Panc1 (cell line): ENCODE data around the gene TAF11. TPM values are rescaled to one million over a fixed set of nuclear protein-coding genes. Genes with fewer than 3 reads are reported as not detected.
A peak's percentile ranks its signal among the peaks of the same experiment; 100 is the strongest.

Source experiments
- ATAC-seq: fragments of 200-7000 bp; cut with Tn5 transposase; 2 replicates; pipeline ENCODE4 v1.9.1; 2020; ENCODE audit warnings: mild to moderate bottlenecking, moderate library complexity
- BruUV-seq: library from RNA; stranded (reverse); fragments of 400-500 nt; replicated peaks from 2 replicates; lab custom pipeline; 2021; lab: Mats Ljungman, UMichigan
- CTCF ChIA-PET: fragments of 300-600 bp; sonication (Branson Sonifier 250); formaldehyde crosslinking; loops from one replicate; lab custom pipeline; 2022; ENCODE audit warnings: antibody characterized with exemption; lab: Charles Lee
- POLR2A ChIA-PET: fragments of 300-600 bp; sonication (Branson Sonifier 250); formaldehyde crosslinking; loops from one replicate; lab custom pipeline; 2022; ENCODE audit warnings: antibody characterized with exemption; lab: Charles Lee
- DNase-seq: peaks from one replicate; pipeline ENCODE4 v3.0.0-alpha.2; 2010; ENCODE audit warnings: low read depth, low spot score
- H3K27ac ChIP-seq: 2 replicates; pipeline ENCODE4 v1.5.1; 2011; ENCODE audit warnings: mild to moderate bottlenecking, low read length, inconsistent platforms
- H3K27me3 ChIP-seq: fragments of 200-500 bp; sonication (Bioruptor generic); 2 replicates; pipeline ENCODE4 v1.6.0; 2014; ENCODE audit warnings: low read length, inconsistent platforms; ENCODE audit not compliant: control insufficient read depth, insufficient read depth
- H3K36me3 ChIP-seq: fragments of 200-500 bp; sonication (Bioruptor generic); 2 replicates; pipeline ENCODE4 v1.5.1; 2014; ENCODE audit warnings: inconsistent platforms, mild to moderate bottlenecking, low read length, moderate library complexity; ENCODE audit not compliant: control insufficient read depth, insufficient read depth
- H3K4me1 ChIP-seq: 2 replicates; pipeline ENCODE4 v1.5.1; 2011; ENCODE audit warnings: inconsistent platforms, mild to moderate bottlenecking, low read length, moderate library complexity; ENCODE audit not compliant: control insufficient read depth, insufficient read depth
- H3K4me3 ChIP-seq, 2 experiments: 2 replicates each; pipeline ENCODE4 v1.5.1; 2011 to 2012; ENCODE audit warnings: low read depth in 2 of 2, low read length in 2 of 2, mild to moderate bottlenecking in 2 of 2, inconsistent platforms in 1 of 2, moderate library complexity in 1 of 2
- H3K9me3 ChIP-seq: fragments of 200-500 bp; sonication (Bioruptor generic); 2 replicates; pipeline ENCODE4 v1.5.1; 2014; ENCODE audit warnings: low read depth, mild to moderate bottlenecking, inconsistent platforms, low read length, moderate library complexity; ENCODE audit not compliant: control insufficient read depth, insufficient read depth
- POLR2AphosphoS5 ChIP-seq: IDR thresholded peaks from 2 replicates; pipeline ENCODE4 v1.6.1; 2012; ENCODE audit warnings: mild to moderate bottlenecking, low read depth, low read length, moderate library complexity
- SIN3A ChIP-seq: IDR thresholded peaks from 2 replicates; pipeline ENCODE4 v1.6.1; 2012; ENCODE audit warnings: low read depth, mild to moderate bottlenecking, low read length, moderate library complexity, borderline replicate concordance; ENCODE audit not compliant: insufficient read depth
- TCF7L2 ChIP-seq: IDR thresholded peaks from 2 replicates; pipeline ENCODE4 v1.6.1; 2011; ENCODE audit warnings: mild to moderate bottlenecking, low read depth, low read length, inconsistent platforms
- in situ Hi-C: cut with HindIII; loops from 2 replicates; pipeline ENCODE4 v1.10.0; 2016; ENCODE audit warnings: low sequenced_read_pairs, low pct_unique_long_range_greater_than_20kb
- intact Hi-C: fragments of 100-400 bp; cut with micrococcal nuclease; formaldehyde crosslinking; loops from one replicate; pipeline ENCODE4 v1.10.0; 2022; ENCODE audit not compliant: unreplicated experiment
- total RNA-seq: library from RNA; stranded (reverse); gene quantifications from one replicate; pipeline ENCODE4 v1.2.1, GENCODE V29; 2021; ENCODE audit not compliant: unreplicated experiment
- TF ChIP-seq, protein P1 (sequence below), 2 experiments: IDR thresholded peaks; 2 replicates each; pipeline ENCODE4 v1.6.1; 2011 to 2012; ENCODE audit warnings: low read depth in 2 of 2, control low read depth in 1 of 2, low read length in 1 of 2, mild to moderate bottlenecking in 1 of 2, moderate library complexity in 1 of 2; ENCODE audit not compliant: insufficient read depth in 1 of 2
- TF ChIP-seq, protein P2 (sequence below): fragments of 450-650 bp; IDR thresholded peaks from 2 replicates; pipeline ENCODE4 v1.5.1; 2017; ENCODE audit warnings: mild to moderate bottlenecking

The TAF11 gene
- total RNA-seq, 1 experiment from 2014 or later: 25.3 TPM

DNA sequence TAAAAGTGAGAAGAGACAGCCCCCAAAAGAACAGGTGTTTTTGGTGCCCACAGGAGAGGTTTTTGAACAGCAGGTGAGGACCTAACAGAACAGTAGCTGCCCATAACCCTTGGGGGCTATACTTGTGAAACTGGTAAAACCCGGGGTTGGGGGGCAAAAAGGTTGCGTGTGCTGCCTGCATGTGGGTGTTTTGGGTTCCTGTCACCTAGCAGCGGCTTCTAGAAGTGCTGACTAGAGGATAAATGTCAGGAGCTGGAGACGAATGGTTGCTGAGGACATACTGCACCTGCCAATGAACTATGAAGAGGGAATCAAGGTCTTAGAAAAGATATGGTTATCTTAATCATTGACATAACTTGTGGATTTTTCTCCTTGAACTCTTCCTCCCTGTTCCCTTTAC is 16.0 kb downstream of the TAF11 start:
- H3K4me3 ChIP-seq: no peak overlapping the region
- H3K27ac ChIP-seq: no peak overlapping the region
- no peaks in the 10 kb centered on the region for H3K4me1 ChIP-seq
- in situ Hi-C loops (no loop called here), intact Hi-C loops (no loop called here)
- no peaks in the 10 kb centered on the region for H3K27me3 ChIP-seq
- no TSS peak for BruUV-seq
- ChIA-PET CTCF (interaction anchor here (0.6 kb wide), 1 partner anchor 433 kb away, joined by 6 read pairs; no protein-coding TSS in a partner anchor), POLR2A (no interaction called here)
- TF ChIP-seq, protein P1, sequence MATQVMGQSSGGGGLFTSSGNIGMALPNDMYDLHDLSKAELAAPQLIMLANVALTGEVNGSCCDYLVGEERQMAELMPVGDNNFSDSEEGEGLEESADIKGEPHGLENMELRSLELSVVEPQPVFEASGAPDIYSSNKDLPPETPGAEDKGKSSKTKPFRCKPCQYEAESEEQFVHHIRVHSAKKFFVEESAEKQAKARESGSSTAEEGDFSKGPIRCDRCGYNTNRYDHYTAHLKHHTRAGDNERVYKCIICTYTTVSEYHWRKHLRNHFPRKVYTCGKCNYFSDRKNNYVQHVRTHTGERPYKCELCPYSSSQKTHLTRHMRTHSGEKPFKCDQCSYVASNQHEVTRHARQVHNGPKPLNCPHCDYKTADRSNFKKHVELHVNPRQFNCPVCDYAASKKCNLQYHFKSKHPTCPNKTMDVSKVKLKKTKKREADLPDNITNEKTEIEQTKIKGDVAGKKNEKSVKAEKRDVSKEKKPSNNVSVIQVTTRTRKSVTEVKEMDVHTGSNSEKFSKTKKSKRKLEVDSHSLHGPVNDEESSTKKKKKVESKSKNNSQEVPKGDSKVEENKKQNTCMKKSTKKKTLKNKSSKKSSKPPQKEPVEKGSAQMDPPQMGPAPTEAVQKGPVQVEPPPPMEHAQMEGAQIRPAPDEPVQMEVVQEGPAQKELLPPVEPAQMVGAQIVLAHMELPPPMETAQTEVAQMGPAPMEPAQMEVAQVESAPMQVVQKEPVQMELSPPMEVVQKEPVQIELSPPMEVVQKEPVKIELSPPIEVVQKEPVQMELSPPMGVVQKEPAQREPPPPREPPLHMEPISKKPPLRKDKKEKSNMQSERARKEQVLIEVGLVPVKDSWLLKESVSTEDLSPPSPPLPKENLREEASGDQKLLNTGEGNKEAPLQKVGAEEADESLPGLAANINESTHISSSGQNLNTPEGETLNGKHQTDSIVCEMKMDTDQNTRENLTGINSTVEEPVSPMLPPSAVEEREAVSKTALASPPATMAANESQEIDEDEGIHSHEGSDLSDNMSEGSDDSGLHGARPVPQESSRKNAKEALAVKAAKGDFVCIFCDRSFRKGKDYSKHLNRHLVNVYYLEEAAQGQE (IDR thresholded peaks at IDR 0.05; ENCODE audit: insufficient read depth in 1 of 2, low read depth in 2 of 2, low read length in 1 of 2): no peak
- TF ChIP-seq SIN3A (no peak), POLR2AphosphoS5 (no peak), TCF7L2 (no peak)
- H3K36me3 ChIP-seq: peaks cover 10% of the 10 kb centered on the region; the same call in 1 of the 2 replicates
- DNase-seq (no peak), ATAC-seq (no peak)
- H3K9me3 ChIP-seq: no peaks in the 10 kb centered on the region

DNA sequence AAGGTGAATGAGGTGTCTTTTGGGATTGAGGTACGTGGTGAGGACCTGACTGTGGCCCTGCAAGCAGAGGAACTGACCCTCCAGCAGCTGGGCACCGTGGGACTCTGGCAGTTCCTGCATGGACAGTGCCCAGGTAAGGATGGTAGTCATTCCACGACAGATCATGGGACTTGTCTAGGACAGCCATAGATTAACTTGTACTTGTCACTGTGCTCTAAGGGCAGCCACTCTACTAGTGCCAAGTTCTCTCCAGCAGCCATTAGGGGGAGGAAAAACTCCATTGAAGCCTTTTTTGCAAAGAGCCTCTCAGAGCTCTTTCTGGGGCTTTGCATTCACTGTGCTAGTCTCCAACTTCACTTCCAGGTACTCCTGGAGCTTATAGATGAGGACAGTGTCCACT is 20.4 kb downstream of the TAF11 start:
- H3K9me3 ChIP-seq: no peaks in the 10 kb centered on the region
- ATAC-seq (peak; percentile 79), DNase-seq (no peak)
- no TSS peak for BruUV-seq
- no peak overlapping the region for H3K4me3 ChIP-seq
- H3K27me3 ChIP-seq: no peaks in the 10 kb centered on the region
- CTCF ChIA-PET: no interaction called here
- in situ Hi-C loops (no loop called here), intact Hi-C loops (no loop called here)
- H3K36me3 ChIP-seq: peaks cover 2% of the 10 kb centered on the region; the same call in 1 of the 2 replicates
- TF ChIP-seq, protein P2, sequence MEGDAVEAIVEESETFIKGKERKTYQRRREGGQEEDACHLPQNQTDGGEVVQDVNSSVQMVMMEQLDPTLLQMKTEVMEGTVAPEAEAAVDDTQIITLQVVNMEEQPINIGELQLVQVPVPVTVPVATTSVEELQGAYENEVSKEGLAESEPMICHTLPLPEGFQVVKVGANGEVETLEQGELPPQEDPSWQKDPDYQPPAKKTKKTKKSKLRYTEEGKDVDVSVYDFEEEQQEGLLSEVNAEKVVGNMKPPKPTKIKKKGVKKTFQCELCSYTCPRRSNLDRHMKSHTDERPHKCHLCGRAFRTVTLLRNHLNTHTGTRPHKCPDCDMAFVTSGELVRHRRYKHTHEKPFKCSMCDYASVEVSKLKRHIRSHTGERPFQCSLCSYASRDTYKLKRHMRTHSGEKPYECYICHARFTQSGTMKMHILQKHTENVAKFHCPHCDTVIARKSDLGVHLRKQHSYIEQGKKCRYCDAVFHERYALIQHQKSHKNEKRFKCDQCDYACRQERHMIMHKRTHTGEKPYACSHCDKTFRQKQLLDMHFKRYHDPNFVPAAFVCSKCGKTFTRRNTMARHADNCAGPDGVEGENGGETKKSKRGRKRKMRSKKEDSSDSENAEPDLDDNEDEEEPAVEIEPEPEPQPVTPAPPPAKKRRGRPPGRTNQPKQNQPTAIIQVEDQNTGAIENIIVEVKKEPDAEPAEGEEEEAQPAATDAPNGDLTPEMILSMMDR: peak; percentile 30; the same call in 1 of the 2 replicates
- no peak for TF ChIP-seq SIN3A
- no peak overlapping the region for H3K27ac ChIP-seq
- no peaks in the 10 kb centered on the region for H3K4me1 ChIP-seq
- POLR2A ChIA-PET: no interaction called here

DNA sequence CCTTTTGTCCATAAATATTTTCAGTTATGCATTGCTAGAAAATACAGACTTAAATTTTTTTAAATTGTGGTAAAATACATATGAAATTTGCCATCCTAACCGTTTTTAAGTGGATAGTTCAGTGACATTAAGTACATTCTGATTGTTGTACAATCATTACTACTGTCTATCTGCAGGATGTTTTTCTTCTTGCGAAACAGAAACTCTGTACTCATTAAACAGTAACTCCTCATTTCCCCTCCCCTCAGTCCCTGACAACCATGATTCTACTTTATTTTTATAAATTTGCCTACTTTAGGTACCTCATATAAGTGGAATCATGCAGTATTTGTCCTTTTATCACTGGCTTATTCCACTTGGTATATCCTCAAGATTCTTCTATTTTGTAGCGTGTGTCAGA is 21.3 kb downstream of the TAF11 start:
- Histone ChIP-seq H3K4me3 (no peak overlapping the region), H3K9me3 (no peaks in the 10 kb centered on the region), H3K27ac (no peak overlapping the region), H3K4me1 (no peaks in the 10 kb centered on the region), H3K27me3 (no peaks in the 10 kb centered on the region), H3K36me3 (0 out of 2 replicates have a peak, but pooled peaks cover 2% of the 10 kb centered on the region)
- ATAC-seq (no peak), DNase-seq (no peak)
- ChIA-PET POLR2A (no interaction called here), CTCF (no interaction called here)
- no TSS peak for BruUV-seq
- intact Hi-C loops (no loop called here), in situ Hi-C loops (no loop called here)
- no peak for TF ChIP-seq TCF7L2
- TF ChIP-seq, protein P2: no peak
- TF ChIP-seq SIN3A: no peak
- TF ChIP-seq, protein P1 (IDR thresholded peaks at IDR 0.05; ENCODE audit: insufficient read depth in 1 of 2, low read depth in 2 of 2, low read length in 1 of 2): no peak
- TF ChIP-seq POLR2AphosphoS5: no peak
